Panc1 (cell line): ENCODE results near the gene HDAC1.
"Not testable (repeated sequence)": the region's sequence is repeated elsewhere in the genome, so short reads cannot be mapped to it uniquely, and the experiment has no call there.

Experiments used
- CTCF ChIP-seq: fragments of 450-650 bp; IDR thresholded peaks from 2 replicates; pipeline ENCODE4 v1.5.1; 2017; ENCODE audit warnings: mild to moderate bottlenecking
- POLR2AphosphoS5 ChIP-seq: IDR thresholded peaks from 2 replicates; pipeline ENCODE4 v1.6.1; 2012; ENCODE audit warnings: mild to moderate bottlenecking, low read depth, low read length, moderate library complexity
- SIN3A ChIP-seq: IDR thresholded peaks from 2 replicates; pipeline ENCODE4 v1.6.1; 2012; ENCODE audit warnings: low read depth, mild to moderate bottlenecking, low read length, moderate library complexity, borderline replicate concordance; ENCODE audit not compliant: insufficient read depth
- TCF7L2 ChIP-seq: IDR thresholded peaks from 2 replicates; pipeline ENCODE4 v1.6.1; 2011; ENCODE audit warnings: mild to moderate bottlenecking, low read depth, low read length, inconsistent platforms
- TF ChIP-seq, protein P1 (sequence below), 2 experiments: IDR thresholded peaks; 2 replicates each; pipeline ENCODE4 v1.6.1; 2011 to 2012; ENCODE audit warnings: low read depth in 2 of 2, control low read depth in 1 of 2, low read length in 1 of 2, mild to moderate bottlenecking in 1 of 2, moderate library complexity in 1 of 2; ENCODE audit not compliant: insufficient read depth in 1 of 2

DNA sequence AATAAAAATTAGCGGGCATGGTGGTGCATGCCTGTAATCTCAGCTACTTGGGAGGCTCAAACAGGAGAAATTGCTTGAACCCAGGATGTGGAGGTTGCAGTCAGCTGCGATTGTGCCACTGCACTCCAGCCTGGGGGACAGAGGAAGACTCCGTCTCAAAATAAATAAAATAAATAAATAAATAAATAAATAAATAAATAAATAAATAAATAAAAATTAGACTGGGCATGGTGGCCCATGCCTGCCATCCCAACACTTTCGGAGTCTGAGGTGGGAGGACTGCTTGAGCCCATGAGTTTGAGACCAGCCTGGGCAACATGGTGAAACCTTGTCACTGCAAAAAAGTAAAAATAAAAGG lies 28.7 kb upstream of the HDAC1 start:
- not testable (repeated sequence) for TF ChIP-seq CTCF, POLR2AphosphoS5, TCF7L2, SIN3A
- TF ChIP-seq, protein P1, sequence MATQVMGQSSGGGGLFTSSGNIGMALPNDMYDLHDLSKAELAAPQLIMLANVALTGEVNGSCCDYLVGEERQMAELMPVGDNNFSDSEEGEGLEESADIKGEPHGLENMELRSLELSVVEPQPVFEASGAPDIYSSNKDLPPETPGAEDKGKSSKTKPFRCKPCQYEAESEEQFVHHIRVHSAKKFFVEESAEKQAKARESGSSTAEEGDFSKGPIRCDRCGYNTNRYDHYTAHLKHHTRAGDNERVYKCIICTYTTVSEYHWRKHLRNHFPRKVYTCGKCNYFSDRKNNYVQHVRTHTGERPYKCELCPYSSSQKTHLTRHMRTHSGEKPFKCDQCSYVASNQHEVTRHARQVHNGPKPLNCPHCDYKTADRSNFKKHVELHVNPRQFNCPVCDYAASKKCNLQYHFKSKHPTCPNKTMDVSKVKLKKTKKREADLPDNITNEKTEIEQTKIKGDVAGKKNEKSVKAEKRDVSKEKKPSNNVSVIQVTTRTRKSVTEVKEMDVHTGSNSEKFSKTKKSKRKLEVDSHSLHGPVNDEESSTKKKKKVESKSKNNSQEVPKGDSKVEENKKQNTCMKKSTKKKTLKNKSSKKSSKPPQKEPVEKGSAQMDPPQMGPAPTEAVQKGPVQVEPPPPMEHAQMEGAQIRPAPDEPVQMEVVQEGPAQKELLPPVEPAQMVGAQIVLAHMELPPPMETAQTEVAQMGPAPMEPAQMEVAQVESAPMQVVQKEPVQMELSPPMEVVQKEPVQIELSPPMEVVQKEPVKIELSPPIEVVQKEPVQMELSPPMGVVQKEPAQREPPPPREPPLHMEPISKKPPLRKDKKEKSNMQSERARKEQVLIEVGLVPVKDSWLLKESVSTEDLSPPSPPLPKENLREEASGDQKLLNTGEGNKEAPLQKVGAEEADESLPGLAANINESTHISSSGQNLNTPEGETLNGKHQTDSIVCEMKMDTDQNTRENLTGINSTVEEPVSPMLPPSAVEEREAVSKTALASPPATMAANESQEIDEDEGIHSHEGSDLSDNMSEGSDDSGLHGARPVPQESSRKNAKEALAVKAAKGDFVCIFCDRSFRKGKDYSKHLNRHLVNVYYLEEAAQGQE (IDR thresholded peaks at IDR 0.05; ENCODE audit: insufficient read depth in 1 of 2, low read depth in 2 of 2, low read length in 1 of 2) = not testable (repeated sequence)
